ENCODE measurements around the gene GPRASP3.

The GPRASP3 gene

GRCh38 chrX:102745857-102746584 lies 25.5 kb downstream of the GPRASP3 start:
- DNase-seq (ENCODE audit: low spot score) = peak; percentile 73

- DNase-seq (ENCODE audit: low spot score) = no peak
Measured at GRCh38 chrX:102765217-102765616, 44.7 kb downstream of the GPRASP3 start.

DNA sequence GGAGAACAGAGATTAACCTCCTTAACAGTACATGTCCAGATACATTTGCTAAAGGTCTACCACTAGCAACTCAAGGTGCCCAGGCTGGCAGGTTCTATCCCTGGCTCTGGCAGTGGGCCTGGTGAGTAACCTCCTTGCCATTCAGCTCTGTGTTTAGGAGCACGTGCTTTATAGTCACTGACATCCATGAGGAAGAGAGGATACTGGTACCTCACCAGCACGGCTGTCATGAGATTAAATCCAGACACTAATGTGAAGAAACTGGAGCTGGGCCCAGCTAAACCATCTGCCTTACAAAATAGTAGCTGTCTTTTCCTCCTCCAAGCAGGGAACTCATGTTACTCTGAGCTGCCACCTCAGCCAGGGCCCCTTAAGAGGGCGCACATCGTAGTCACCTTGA lies 45.3 kb downstream of the GPRASP3 start:
- no peak for DNase-seq (ENCODE audit: low spot score)

DNA sequence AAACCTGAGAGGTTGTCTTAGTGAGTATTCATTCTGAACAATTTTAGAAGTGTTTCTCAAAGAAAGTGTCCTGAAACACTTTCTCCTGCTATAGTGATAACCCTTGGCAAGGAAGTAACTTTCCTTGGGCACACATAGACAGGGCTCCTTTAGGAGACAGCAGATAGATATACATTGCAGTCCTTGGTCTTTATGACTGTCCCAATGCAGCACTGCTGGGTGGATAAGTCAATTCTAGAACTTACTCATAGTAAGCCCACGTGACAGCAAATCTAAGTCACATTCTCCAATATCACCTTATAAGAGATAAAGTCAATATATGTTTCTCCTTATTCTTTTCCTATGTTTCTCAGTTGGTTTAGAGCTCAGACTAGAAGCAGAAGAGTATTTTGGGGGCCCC lies 46.7 kb downstream of the GPRASP3 start:
- no peak for DNase-seq (ENCODE audit: low spot score)

- DNase-seq (ENCODE audit: low spot score) = peak; percentile 81
Measured at GRCh38 chrX:102768987-102769761, 48.6 kb downstream of the GPRASP3 start.
